Breast epithelium (tissue), 3 donors: ENCODE results near the gene ATP13A5.

ENCODE experiments used
- POLR2A ChIP-seq: fragments of 450-650 bp; IDR thresholded peaks from one replicate; pipeline ENCODE4 v1.6.1; 2016; ENCODE audit warnings: antibody characterized with exemption, mild to moderate bottlenecking, moderate library complexity
- POLR2AphosphoS5 ChIP-seq, 3 donors: sonication (generic); formaldehyde crosslinking; IDR thresholded peaks; one replicate each; pipeline ENCODE4 v1.6.1; 2017; ENCODE audit warnings: antibody characterized with exemption in 3 of 3
- TF ChIP-seq, protein P1 (sequence below), 3 donors: fragments of 450-650 bp; IDR thresholded peaks; one replicate each; pipeline ENCODE4 v1.5.1; 2016 to 2017; ENCODE audit warnings: antibody characterized with exemption in 3 of 3, mild to moderate bottlenecking in 3 of 3, moderate library complexity in 3 of 3

DNA sequence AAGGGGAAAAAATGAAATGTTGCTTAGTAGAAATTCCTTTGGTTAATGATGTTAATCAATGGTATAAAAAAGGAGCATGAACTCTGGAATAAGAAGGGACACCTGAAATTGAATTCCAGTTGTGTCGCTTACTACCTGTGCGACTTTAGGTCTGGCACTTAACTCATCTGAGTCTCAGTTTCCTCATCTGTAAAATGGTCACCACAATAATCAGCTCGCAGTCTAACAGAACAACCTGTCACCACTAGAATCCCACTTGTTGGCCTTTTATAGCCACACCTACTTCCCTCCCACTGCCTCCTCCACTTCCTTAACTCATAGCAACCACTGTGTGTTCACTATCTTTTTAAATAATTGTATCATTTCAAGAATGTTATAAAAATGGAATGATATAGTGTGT lies 135.0 kb downstream of the ATP13A5 start:
- TF ChIP-seq POLR2A (no peak), POLR2AphosphoS5 (IDR thresholded peaks at IDR 0.05) (no peak)
- TF ChIP-seq, protein P1, sequence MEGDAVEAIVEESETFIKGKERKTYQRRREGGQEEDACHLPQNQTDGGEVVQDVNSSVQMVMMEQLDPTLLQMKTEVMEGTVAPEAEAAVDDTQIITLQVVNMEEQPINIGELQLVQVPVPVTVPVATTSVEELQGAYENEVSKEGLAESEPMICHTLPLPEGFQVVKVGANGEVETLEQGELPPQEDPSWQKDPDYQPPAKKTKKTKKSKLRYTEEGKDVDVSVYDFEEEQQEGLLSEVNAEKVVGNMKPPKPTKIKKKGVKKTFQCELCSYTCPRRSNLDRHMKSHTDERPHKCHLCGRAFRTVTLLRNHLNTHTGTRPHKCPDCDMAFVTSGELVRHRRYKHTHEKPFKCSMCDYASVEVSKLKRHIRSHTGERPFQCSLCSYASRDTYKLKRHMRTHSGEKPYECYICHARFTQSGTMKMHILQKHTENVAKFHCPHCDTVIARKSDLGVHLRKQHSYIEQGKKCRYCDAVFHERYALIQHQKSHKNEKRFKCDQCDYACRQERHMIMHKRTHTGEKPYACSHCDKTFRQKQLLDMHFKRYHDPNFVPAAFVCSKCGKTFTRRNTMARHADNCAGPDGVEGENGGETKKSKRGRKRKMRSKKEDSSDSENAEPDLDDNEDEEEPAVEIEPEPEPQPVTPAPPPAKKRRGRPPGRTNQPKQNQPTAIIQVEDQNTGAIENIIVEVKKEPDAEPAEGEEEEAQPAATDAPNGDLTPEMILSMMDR (IDR thresholded peaks at IDR 0.05): no peak
